SK-N-SH (cell line): ENCODE data around the gene SLC7A6. TPM values are rescaled to one million over a fixed set of nuclear protein-coding genes. Genes with fewer than 3 reads are reported as not detected.

Source experiments
- CTCF ChIA-PET: fragments of 300-600, 350-600 bp; formaldehyde crosslinking; extraction: SDS; loops from one replicate; lab custom pipeline; 2021; lab: Yijun Ruan, JAX
- POLR2A ChIA-PET: fragments of 350-600 bp; sonication (Branson Sonifier 250); formaldehyde crosslinking; extraction: SDS; loops from one replicate; lab custom pipeline; 2020; ENCODE audit warnings: antibody characterized with exemption, inconsistent platforms; lab: Yijun Ruan, JAX
- DNase-seq: peaks from one replicate; pipeline ENCODE4 v3.0.0; 2012
- H2AFZ ChIP-seq: fragments of 200-600 bp; sonication (generic); 2 replicates; pipeline ENCODE4 v1.8.1; 2016; ENCODE audit warnings: antibody characterized with exemption, mild to moderate bottlenecking, low read depth
- H3F3A ChIP-seq: fragments of 200-600 bp; sonication (generic); replicated peaks from 2 replicates; pipeline ENCODE3; 2016; ENCODE audit warnings: antibody characterized with exemption, mild to moderate bottlenecking; ENCODE audit not compliant: insufficient read depth
- H3K27ac ChIP-seq, 2 experiments: fragments of 200-500 bp in 1 of 2; fragments of 200-600 bp in 1 of 2; sonication (Bioruptor generic) in 1 of 2; sonication (generic), shearing (Covaris generic) in 1 of 2; 2 replicates each; pipeline versions ENCODE4 v1.5.1 to v1.6.1; 2014 to 2016; ENCODE audit warnings: low read depth in 2 of 2, inconsistent platforms in 1 of 2, low read length in 1 of 2, mild to moderate bottlenecking in 1 of 2, mixed read lengths in 1 of 2
- H3K27me3 ChIP-seq: fragments of 200-600 bp; sonication (generic), shearing (Covaris generic); 2 replicates; pipeline ENCODE4 v1.6.1; 2016; ENCODE audit warnings: mixed run types; ENCODE audit not compliant: insufficient read depth
- H3K36me3 ChIP-seq, 2 experiments: fragments of 200-500 bp in 1 of 2; fragments of 200-600 bp in 1 of 2; sonication (Bioruptor generic) in 1 of 2; sonication (generic) in 1 of 2; replicated peaks in 1 of 2; 2 replicates each; pipeline versions ENCODE3 to v1.5.1; 2014 to 2016; ENCODE audit warnings: low read length in 1 of 2, mild to moderate bottlenecking in 1 of 2; ENCODE audit not compliant: insufficient read depth in 2 of 2, control insufficient read depth in 1 of 2
- H3K4me1 ChIP-seq, 2 experiments: fragments of 200-500 bp in 1 of 2; fragments of 200-600 bp in 1 of 2; sonication (Bioruptor generic) in 1 of 2; sonication (generic), shearing (Covaris generic) in 1 of 2; 2 replicates each; pipeline versions ENCODE4 v1.5.1 to v1.6.1; 2014 to 2016; ENCODE audit warnings: low read depth in 1 of 2, low read length in 1 of 2, mixed run types in 1 of 2; ENCODE audit not compliant: insufficient read depth in 2 of 2, control insufficient read depth in 1 of 2
- H3K4me2 ChIP-seq: fragments of 200-600 bp; sonication (generic), shearing (Covaris generic); 2 replicates; pipeline ENCODE4 v1.6.1; 2017; ENCODE audit warnings: mixed run types
- H3K4me3 ChIP-seq, 2 experiments: fragments of 200-500 bp in 1 of 2; fragments of 200-600 bp in 1 of 2; sonication (Bioruptor generic) in 1 of 2; sonication (generic), shearing (Covaris generic) in 1 of 2; 2 replicates each; pipeline versions ENCODE4 v1.5.1 to v1.8.1; 2014 to 2016; ENCODE audit warnings: low read depth in 2 of 2, inconsistent platforms in 1 of 2, low read length in 1 of 2, mild to moderate bottlenecking in 1 of 2, mixed read lengths in 1 of 2, moderate library complexity in 1 of 2
- H3K79me2 ChIP-seq: fragments of 200-600 bp; sonication (generic); 2 replicates; pipeline ENCODE4 v1.8.1; 2017; ENCODE audit warnings: mild to moderate bottlenecking; ENCODE audit not compliant: insufficient read depth
- H3K9ac ChIP-seq: fragments of 200-600 bp; sonication (generic); 2 replicates; pipeline ENCODE4 v1.6.1; 2017; ENCODE audit warnings: mixed run types
- H3K9me2 ChIP-seq: fragments of 200-600 bp; sonication (generic); 2 replicates; pipeline ENCODE4 v1.6.1; 2017; ENCODE audit warnings: mixed run types
- H3K9me3 ChIP-seq: fragments of 200-600 bp; sonication (generic); 2 replicates; pipeline ENCODE4 v1.6.1; 2017; ENCODE audit warnings: mixed run types, mild to moderate bottlenecking, moderate library complexity
- H4K20me1 ChIP-seq: fragments of 200-600 bp; sonication (generic); 2 replicates; pipeline ENCODE4 v1.6.1; 2017; ENCODE audit warnings: mild to moderate bottlenecking, mixed run types; ENCODE audit not compliant: insufficient read depth
- CTCF ChIP-seq: fragments of 200-600 bp; sonication (generic); IDR thresholded peaks from 2 replicates; pipeline ENCODE4 v1.6.1; 2017; ENCODE audit warnings: antibody characterized with exemption, mild to moderate bottlenecking, moderate library complexity
- ELF1 ChIP-seq: IDR thresholded peaks from 2 replicates; pipeline ENCODE4 v1.4.0; 2012
- EP300 ChIP-seq, 2 experiments: IDR thresholded peaks; 2 replicates each; pipeline versions ENCODE4 v1.4.0 to v1.6.1; 2012; ENCODE audit warnings: borderline replicate concordance in 1 of 2, low read depth in 1 of 2, low read length in 1 of 2
- FOSL2 ChIP-seq: IDR thresholded peaks from 2 replicates; pipeline ENCODE4 v1.4.0; 2012; ENCODE audit warnings: low read depth, mild to moderate bottlenecking, moderate library complexity, borderline replicate concordance
- FOXJ3 ChIP-seq: sonication (generic); formaldehyde crosslinking; IDR thresholded peaks from 2 replicates; pipeline ENCODE4 v1.5.1; 2020; ENCODE audit warnings: mild to moderate bottlenecking, missing genetic modification reagents
- JUND ChIP-seq: IDR thresholded peaks from 2 replicates; pipeline ENCODE4 v1.4.0; 2012
- MAX ChIP-seq: IDR thresholded peaks from 2 replicates; pipeline ENCODE4 v1.4.0; 2012; ENCODE audit warnings: low read depth
- MEF2A ChIP-seq: IDR thresholded peaks from 2 replicates; pipeline ENCODE4 v1.4.0; 2012; ENCODE audit warnings: low read depth, borderline replicate concordance
- PBX3 ChIP-seq: IDR thresholded peaks from 2 replicates; pipeline ENCODE4; 2012
- POLR2AphosphoS5 ChIP-seq: IDR thresholded peaks from 2 replicates; pipeline ENCODE4 v1.6.1; 2012; ENCODE audit warnings: low read depth, low read length
- RAD21 ChIP-seq: IDR thresholded peaks from 2 replicates; pipeline ENCODE4 v1.6.1; 2012; ENCODE audit warnings: mild to moderate bottlenecking, low read length
- REST ChIP-seq: IDR thresholded peaks from 2 replicates; pipeline ENCODE4 v1.6.1; 2012; ENCODE audit warnings: mild to moderate bottlenecking, low read depth, low read length, moderate library complexity
- TAF1 ChIP-seq: IDR thresholded peaks from 2 replicates; pipeline ENCODE4 v1.6.1; 2012; ENCODE audit warnings: low read depth, mild to moderate bottlenecking, low read length, moderate library complexity, borderline replicate concordance
- WGBS: methylation state at CpG from one replicate; pipeline ENCODE4 v1.1.6; 2017; ENCODE audit warnings: low lambda C conversion rate; 5-methylcytosine and 5-hydroxymethylcytosine counted together
- polyA plus RNA-seq, 3 experiments: library from polyadenylated mRNA; depleted of rRNA; stranded (reverse); fragments of >200 nt; gene quantifications; 2 replicates each; pipeline ENCODE4 v1.2.3, GENCODE V29; 2012
- TF ChIP-seq, protein P1 (sequence below): IDR thresholded peaks from 2 replicates; pipeline ENCODE4 v1.4.0; 2012; ENCODE audit warnings: low read depth, borderline replicate concordance
- TF ChIP-seq, protein P2 (sequence below): IDR thresholded peaks from 2 replicates; pipeline ENCODE4 v1.4.0; 2012; ENCODE audit warnings: low read depth, borderline replicate concordance

SLC7A6 gene
- polyA plus RNA-seq, 1 of the 3 experiments (the other 2 are of a cell fraction): 19.0 TPM

DNA sequence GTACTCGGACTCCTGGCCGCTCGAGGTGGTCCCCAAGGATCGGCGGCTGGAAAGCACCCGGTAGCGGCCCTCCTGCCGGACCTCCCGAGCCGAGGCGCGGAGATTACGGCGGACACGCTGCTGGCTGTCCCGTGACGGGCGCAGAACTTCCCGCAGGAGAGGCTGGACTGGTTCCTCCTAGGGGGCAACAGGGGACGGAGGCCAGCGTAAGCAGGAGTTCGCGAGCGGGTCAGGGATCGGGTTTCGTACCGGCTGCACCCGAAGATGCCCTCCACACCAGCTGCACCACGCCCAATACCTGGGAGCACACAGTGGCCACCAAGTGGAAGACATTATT lies 46.1 kb downstream of the SLC7A6 start (continued):
- TF ChIP-seq, protein P1, sequence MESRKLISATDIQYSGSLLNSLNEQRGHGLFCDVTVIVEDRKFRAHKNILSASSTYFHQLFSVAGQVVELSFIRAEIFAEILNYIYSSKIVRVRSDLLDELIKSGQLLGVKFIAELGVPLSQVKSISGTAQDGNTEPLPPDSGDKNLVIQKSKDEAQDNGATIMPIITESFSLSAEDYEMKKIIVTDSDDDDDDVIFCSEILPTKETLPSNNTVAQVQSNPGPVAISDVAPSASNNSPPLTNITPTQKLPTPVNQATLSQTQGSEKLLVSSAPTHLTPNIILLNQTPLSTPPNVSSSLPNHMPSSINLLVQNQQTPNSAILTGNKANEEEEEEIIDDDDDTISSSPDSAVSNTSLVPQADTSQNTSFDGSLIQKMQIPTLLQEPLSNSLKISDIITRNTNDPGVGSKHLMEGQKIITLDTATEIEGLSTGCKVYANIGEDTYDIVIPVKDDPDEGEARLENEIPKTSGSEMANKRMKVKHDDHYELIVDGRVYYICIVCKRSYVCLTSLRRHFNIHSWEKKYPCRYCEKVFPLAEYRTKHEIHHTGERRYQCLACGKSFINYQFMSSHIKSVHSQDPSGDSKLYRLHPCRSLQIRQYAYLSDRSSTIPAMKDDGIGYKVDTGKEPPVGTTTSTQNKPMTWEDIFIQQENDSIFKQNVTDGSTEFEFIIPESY: no peak
- TF ChIP-seq RAD21 (no peak), EP300 (IDR thresholded peaks at IDR 0.05; ENCODE audit: borderline replicate concordance in 1 of 2, low read depth in 1 of 2, low read length in 1 of 2) (no peak), FOXJ3 (CRISPR knock-in tag) (no peak; the same call in 1 of the 2 replicates), MEF2A (no peak)
- TF ChIP-seq, protein P2, sequence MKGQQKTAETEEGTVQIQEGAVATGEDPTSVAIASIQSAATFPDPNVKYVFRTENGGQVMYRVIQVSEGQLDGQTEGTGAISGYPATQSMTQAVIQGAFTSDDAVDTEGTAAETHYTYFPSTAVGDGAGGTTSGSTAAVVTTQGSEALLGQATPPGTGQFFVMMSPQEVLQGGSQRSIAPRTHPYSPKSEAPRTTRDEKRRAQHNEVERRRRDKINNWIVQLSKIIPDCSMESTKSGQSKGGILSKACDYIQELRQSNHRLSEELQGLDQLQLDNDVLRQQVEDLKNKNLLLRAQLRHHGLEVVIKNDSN: no peak

GRCh38 chr16:68310774-68311511 lies 46.6 kb downstream of the SLC7A6 start, which contains the start of the genes PRMT7 and SLC7A6OS:
TSS of gene PRMT7 (plus strand) at chr16:68311019. CDS start at chr16:68315980, 4,961 bp downstream.
TSS of gene SLC7A6OS (minus strand) at chr16:68310946. CDS start at chr16:68310926, 20 bp downstream.
- Histone ChIP-seq H3K9me2 (no peaks in the 10 kb centered on the region), H3K9me3 (no peaks in the 10 kb centered on the region), H3F3A (no peaks in the 10 kb centered on the region), H4K20me1 (no peaks in the 10 kb centered on the region), H3K4me1 (peaks cover 10 to 14% of the 10 kb centered on the region in 2 experiments; a peak in 2 of 4 replicates), H3K9ac (peak within 1 kb of the TSS; percentile 79), H3K4me2 (peak within 1 kb of the TSS; percentile 95), H3K79me2 (peaks cover 82% of the 10 kb centered on the region), H3K27ac (peak within 1 kb of the TSS; percentile 66 to 76), H2AFZ (peak within 1 kb of the TSS; percentile 75), H3K36me3 (peaks cover 15 to 37% of the 10 kb centered on the region in 2 experiments), H3K27me3 (no peaks in the 10 kb centered on the region), H3K4me3 (peak within 1 kb of the TSS; percentile 83 to 87)
- DNase-seq: peak; percentile 98
- WGBS: 2% methylated on average over 11 of the region's 62 CpGs
- ChIA-PET POLR2A (interaction anchor here (0.6 to 2.1 kb wide), 9 partner anchors 10 to 226 kb away, joined by 3 to 16 read pairs (median 4); partner anchors contain the start of genes NFATC3, SLC7A6 and SMPD3), CTCF (interaction anchor here (0.6 to 2.6 kb wide), 12 partner anchors 10 to 1193 kb away, joined by 3 to 24 read pairs (median 4); partner anchors contain the start of gene SLC7A6)
- 0 out of 2 replicates have a peak, but pooled peaks have one; percentile 3 for TF ChIP-seq FOSL2
- peak; percentile 85 for TF ChIP-seq ELF1
- TF ChIP-seq, protein P2: no peak
- 0 out of 2 replicates have a peak, but pooled peaks have one; percentile 2 for TF ChIP-seq PBX3
- TF ChIP-seq CTCF: no peak
- TF ChIP-seq, protein P1: no peak
- no peak for TF ChIP-seq JUND
- peak; percentile 87 for TF ChIP-seq TAF1
- peak; percentile 18; the same call in 1 of the 2 replicates for TF ChIP-seq REST
- TF ChIP-seq POLR2AphosphoS5: peak; percentile 97
- peak; percentile 97 for TF ChIP-seq MAX
